GM08714 (cell line): ENCODE results near the gene CHMP1A.

Source experiments
- H3K4me3 ChIP-seq: fragments of 200-500 bp; sonication (Bioruptor generic); 2 replicates; pipeline ENCODE4 v1.5.1; 2014; ENCODE audit warnings: mild to moderate bottlenecking, low read length, inconsistent platforms
- ZNF274 ChIP-seq: IDR thresholded peaks from 2 replicates; pipeline ENCODE4 v1.6.1; 2012; ENCODE audit warnings: mild to moderate bottlenecking, low read depth, low read length

Gene CHMP1A

DNA sequence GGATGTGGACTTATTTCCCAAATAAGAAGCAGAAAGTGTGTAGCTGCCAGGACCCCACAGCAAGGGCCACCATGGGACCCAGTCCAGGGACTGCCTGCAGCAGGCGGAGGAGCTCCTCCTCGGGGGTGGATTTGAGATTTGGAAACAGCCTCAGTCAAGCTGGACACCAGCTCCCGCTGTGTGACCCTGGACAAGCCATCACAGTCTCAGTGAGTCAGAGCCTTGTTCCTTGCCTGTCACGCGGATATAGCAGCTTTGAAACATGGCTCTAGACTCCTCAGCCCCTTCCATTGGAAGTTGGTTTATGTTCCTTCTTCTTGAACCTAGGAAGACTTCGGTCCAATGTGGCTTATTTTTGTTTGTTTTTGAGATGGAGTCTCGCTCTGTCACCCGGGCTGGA lies 56.6 kb downstream of the CHMP1A start:
- no peak for TF ChIP-seq ZNF274
- no peak overlapping the region for H3K4me3 ChIP-seq

DNA sequence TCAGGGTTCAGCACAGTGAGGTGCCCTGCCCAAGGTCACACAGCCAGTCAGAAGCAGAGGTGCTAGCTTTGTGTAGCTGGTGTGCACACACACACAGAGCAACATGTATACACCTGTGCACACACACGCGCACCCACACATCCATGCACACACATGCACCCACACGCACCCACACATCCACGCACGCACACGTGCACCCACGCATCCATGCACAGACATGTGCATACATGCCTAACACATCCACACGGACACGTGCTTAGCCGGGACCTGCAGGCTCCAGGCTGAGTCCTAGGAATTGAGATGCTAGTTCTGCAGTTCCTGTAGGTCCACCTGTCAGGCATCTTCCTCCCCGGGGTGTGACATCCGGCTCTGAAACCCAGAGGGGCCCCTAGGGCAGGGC lies 57.1 kb downstream of the CHMP1A start:
- H3K4me3 ChIP-seq, result no peak overlapping the region
- TF ChIP-seq ZNF274, result no peak

GRCh38 chr16:89599902-89600301 lies 57.6 kb downstream of the CHMP1A start:
- no peak for TF ChIP-seq ZNF274
- no peak overlapping the region for H3K4me3 ChIP-seq

- H3K4me3 ChIP-seq, result no peak overlapping the region
- no peak for TF ChIP-seq ZNF274
Observed at GRCh38 chr16:89599451-89599858, 58.1 kb downstream of the CHMP1A start.

DNA sequence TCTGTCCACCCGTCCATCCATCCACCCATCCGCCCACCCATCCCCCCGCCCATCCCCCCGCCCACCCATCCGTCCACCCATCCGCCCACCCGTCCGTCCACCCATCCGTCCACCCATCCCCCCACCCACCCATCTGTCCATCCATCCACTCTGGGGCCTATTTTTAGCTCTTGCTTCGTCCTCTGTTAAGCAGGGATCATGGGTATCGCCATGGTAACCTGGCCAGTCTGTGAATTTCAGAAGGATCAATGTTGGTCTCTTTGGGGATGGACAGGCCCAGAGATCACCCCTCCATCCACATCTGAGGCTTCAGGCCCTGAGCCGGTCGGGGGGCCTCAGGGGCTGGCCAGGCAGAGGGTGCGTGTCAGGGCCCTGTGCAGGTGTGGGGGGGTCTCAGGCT lies 59.3 kb downstream of the CHMP1A start:
- H3K4me3 ChIP-seq, result no peak overlapping the region
- TF ChIP-seq ZNF274, result no peak

GRCh38 chr16:89596957-89597649 lies 60.4 kb downstream of the CHMP1A start:
- no peak for TF ChIP-seq ZNF274

GRCh38 chr16:89596061-89596689 lies 61.3 kb downstream of the CHMP1A start:
- H3K4me3 ChIP-seq, result no peak overlapping the region
- no peak for TF ChIP-seq ZNF274

More at GRCh38 chr16:89596957-89597649, 60.4 kb downstream of the CHMP1A start:
- no peak overlapping the region for H3K4me3 ChIP-seq

GRCh38 chr16:89595330-89596060 lies 62.0 kb downstream of the CHMP1A start:
- no peak for TF ChIP-seq ZNF274

More at GRCh38 chr16:89595330-89596060, 62.0 kb downstream of the CHMP1A start:
- no peak overlapping the region for H3K4me3 ChIP-seq
